ENCODE data around the gene OBP2A.

DNA sequence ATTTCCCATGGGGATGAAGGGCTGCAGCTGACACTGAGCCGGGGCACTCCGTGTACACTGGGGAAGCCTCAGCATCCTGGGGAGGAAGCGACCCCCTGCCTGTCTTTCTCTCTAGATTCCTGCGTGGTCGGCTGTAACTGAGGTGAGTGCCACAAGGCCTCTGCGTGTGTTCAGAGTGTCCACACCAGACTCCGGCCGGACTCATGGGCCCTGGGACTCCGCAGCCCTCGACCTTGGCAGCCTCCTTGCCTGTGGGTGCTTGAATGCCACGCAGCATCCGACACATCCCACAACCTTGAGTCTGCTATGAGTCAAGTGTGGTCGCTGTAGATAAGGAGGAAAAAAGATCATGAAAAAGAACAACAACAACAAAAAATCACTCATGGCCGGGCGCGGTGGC is 39.0 kb downstream of the OBP2A start:
- TF ChIP-seq, protein P1, sequence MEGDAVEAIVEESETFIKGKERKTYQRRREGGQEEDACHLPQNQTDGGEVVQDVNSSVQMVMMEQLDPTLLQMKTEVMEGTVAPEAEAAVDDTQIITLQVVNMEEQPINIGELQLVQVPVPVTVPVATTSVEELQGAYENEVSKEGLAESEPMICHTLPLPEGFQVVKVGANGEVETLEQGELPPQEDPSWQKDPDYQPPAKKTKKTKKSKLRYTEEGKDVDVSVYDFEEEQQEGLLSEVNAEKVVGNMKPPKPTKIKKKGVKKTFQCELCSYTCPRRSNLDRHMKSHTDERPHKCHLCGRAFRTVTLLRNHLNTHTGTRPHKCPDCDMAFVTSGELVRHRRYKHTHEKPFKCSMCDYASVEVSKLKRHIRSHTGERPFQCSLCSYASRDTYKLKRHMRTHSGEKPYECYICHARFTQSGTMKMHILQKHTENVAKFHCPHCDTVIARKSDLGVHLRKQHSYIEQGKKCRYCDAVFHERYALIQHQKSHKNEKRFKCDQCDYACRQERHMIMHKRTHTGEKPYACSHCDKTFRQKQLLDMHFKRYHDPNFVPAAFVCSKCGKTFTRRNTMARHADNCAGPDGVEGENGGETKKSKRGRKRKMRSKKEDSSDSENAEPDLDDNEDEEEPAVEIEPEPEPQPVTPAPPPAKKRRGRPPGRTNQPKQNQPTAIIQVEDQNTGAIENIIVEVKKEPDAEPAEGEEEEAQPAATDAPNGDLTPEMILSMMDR (IDR thresholded peaks at IDR 0.05; ENCODE audit: low read length), result no peak
- no peak for TF ChIP-seq EZH2 (IDR thresholded peaks at IDR 0.05; ENCODE audit: borderline replicate concordance, low read length)

All from OCI-LY1 (cell line).